GM04504 (cell line): ENCODE data around the gene SMIM44.
A peak's percentile ranks its signal among the peaks of the same experiment; 100 is the strongest.

ENCODE experiments used
- DNase-seq: peaks from one replicate; pipeline ENCODE4 v3.0.0-alpha.2; 2012; ENCODE audit warnings: low read depth

Gene SMIM44

DNA sequence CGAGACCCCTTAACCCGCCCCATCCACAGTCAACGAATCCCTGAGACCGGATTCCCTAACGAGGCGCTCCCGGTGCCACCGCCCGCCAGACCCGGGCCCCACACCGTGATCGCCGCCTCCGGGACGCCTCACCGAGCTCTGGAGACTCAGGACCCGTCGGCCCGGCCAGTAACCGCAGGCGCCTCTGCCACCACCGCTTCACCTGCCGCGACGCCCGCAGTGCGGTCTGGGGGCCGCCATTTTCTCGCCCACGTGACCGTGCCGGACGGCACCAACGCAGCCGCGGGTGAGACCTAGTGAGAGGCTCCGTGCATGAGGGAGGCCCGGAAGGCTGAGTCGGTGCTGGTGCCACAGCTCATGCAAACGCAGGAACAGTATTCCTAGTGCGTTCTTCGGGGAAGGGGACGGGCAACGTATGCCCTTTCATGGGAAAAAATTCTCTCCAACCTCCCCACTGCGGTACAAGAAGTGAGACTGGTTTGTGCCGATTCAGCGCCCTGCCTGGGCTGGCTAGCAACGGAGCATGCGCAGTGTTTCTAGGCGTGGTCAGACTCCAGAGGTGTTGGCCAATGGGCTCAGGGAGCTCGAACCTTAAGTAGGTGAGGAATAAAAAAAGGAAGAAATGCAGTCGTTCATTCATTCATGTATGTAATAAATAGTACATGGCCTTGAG lies 17.3 kb upstream of the SMIM44 start, which contains the start of gene DOHH:
TSS of gene DOHH (minus strand) at position 246 of the 673 bp plus-strand sequence. CDS start 3,860 bp downstream, outside the sequence.
- DNase-seq, result peak; percentile 92

DNA sequence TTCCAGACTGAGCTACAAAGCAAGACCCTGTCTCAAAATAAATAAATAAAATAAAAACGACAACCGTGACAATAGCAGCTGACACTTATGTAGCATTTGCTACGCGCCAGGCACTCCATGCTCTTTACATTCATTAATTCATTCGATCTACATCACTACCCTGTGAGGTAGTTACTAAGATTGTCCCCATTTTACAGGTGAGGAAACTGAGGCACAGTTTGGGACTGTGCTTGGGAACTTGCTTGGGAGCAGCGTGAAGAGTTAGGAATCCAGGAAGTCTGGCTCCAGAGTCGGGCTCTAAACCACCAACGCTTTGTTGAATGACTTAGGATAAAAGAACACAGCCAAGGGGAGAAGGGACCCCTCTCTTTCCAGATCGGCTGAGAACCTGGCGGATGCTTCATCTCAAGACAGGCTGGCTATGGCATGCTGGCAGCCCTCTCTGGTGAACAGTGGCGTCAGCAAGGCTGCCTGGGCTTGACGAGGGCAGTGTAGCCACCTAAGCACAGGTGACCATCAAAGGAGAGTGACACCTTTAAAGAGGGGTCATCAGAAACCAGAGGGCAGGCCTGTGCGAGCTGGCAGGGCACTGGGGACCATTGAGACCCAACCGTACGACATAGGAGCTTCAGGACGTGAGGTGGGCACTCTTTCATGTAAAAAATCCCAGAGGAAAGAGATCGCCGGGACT lies 16.6 kb upstream of the SMIM44 start:
- no peak for DNase-seq

DNA sequence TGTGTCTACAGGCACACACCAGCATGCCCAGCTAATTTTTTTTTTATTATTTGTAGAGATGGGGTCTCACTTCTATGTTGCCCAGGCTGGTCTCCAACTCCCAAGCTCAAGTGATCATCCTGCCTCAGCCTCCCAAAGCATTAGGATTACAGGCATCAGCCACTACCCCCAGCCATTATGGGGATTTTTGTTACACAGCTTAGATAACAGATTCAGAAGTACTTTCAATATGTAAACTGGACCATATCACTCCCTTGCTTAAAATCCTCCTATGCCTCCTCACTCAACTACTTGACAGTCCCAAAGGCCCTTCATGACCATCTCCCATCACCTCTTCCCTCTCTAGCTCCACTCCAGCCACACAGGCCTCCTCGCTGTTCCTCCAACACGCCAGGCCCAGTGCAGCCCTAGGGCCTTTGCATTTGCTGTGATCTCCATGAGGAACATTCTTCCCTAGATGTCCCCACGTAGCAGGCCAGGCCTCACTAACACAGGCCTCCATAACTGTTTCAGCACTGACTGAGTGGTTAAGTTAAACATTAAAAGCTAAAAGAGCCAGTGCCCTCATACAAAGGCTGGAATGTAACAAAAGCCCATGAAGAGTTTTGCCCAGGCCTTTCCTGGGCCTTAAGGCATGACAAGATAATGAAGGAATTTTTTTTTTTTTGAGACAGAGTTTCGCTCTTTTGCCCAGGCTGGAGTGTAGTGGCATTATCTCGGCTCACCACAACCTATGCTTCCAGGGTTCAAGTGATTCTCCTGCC lies 14.7 kb upstream of the SMIM44 start:
- DNase-seq, result no peak

GRCh38 chr19:3496392-3497273 lies 13.4 kb upstream of the SMIM44 start:
- DNase-seq, result no peak

DNA sequence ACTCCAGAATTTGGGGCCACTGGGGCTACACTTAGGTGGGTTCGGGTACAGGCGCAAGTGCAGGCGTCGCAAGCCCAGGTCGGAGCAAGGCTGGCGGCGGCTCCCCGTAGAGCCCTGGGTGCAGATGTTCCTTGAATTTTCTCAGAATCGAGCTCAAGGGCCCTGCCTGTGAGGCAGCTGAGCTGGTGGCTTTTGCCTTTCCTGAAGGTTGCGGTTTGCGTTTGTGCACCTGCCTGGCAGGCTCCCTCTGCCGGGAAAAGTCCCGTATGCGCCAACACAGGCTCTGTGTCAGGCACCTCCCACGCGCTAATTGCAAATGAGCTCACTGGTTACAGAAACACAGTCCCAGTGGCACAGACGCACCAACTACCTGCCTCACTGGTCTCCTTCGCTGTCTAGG lies 11.3 kb upstream of the SMIM44 start:
- no peak for DNase-seq

DNA sequence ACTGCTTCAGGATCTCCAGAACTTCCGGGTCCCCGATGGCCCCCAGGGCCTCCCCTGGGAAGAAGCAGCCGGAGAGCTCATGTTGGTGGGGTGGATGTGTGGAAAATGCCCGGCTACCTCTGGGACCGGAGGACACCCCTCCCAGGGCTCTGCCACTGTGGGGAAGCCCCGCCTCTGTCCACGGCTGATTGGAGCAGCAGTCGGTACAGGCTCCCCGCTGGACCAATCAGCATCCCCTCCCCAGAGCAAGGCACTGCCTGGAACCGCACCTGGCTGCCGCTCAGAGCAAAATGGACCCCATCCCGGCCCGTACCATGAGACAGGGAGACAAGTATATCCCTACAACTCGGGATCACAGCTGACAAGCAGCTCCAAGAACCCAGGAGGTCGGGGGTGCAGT lies 10.8 kb upstream of the SMIM44 start:
- no peak for DNase-seq

GRCh38 chr19:3493651-3494050 lies 10.4 kb upstream of the SMIM44 start:
- DNase-seq, result no peak

GRCh38 chr19:3492919-3493318 lies 9.7 kb upstream of the SMIM44 start:
- DNase-seq, result no peak

DNA sequence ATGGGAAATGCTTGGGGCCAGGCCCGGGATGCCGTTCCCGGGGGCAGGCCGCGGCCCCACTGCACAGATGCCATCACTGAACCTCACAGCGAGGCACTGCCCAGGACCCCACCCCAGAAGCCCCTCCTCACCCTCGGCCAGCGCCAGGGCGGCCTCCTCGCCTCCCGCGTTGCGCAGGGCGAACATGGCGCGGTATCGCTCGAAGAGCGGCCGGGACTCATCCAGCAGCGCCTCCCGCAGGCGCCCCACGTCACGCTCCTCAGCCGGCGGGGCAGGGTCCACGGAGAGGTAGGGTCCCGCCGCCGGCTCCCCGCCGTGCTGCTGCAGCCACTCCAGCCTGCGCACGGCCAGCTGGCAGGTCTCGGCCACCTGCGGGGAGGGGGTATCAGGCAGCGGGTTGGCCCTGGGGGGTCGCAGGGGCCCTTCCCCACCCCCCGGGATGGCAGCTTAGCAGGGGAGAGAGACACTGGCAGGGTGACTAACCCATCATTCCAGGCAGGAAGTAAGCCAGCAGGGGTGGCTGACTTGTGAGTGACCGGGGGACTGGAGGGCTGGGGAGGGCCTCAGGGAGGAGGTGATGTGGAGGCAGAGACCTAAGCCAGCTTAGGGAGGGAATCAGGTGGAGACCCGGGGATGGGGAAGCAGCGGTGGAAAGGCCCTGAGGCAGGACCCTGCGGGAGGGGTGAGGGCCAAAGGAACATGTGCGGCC lies 9.0 kb upstream of the SMIM44 start:
- no peak for DNase-seq

GRCh38 chr19:3491396-3492119 lies 8.3 kb upstream of the SMIM44 start:
- no peak for DNase-seq

DNA sequence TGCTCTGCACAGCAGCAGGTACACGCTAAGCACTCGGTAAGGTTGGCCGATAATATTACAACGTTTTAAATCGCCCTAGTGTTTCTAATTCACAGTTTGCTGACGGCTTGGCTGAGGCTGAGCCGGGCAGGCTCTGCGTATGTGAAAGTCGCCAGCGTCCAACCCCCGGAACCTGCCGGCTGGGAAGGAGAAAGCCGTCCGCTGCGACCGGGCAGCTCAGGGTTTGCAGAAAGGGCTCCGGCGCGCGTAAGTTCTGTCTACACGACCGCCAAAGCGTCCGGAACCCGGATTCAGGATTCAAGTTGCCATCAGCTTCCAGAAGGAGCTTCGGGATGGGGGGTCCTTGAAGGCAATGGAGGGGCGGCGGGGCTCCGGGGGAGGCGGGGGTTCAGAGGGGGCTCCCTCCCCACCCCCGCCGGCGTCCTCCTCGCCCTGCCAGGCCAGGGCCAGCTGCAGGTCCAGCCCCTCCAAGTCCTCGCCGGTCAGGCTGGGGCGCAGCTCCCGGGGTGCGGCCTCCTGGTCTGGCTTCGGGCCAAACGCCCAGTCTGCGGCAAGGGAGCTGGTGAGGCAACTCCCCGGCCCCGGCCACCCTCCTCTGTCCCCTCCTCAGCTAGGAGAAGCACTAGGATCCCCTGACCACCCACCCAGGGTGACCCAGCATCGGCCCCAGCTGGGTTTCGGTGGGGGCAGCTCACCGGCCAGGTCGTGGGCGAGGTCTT lies 575 bp downstream of the SMIM44 start:
- DNase-seq, result no peak

- DNase-seq, result no peak
Measured at GRCh38 chr19:3481241-3482090, 1.8 kb downstream of the SMIM44 start.

DNA sequence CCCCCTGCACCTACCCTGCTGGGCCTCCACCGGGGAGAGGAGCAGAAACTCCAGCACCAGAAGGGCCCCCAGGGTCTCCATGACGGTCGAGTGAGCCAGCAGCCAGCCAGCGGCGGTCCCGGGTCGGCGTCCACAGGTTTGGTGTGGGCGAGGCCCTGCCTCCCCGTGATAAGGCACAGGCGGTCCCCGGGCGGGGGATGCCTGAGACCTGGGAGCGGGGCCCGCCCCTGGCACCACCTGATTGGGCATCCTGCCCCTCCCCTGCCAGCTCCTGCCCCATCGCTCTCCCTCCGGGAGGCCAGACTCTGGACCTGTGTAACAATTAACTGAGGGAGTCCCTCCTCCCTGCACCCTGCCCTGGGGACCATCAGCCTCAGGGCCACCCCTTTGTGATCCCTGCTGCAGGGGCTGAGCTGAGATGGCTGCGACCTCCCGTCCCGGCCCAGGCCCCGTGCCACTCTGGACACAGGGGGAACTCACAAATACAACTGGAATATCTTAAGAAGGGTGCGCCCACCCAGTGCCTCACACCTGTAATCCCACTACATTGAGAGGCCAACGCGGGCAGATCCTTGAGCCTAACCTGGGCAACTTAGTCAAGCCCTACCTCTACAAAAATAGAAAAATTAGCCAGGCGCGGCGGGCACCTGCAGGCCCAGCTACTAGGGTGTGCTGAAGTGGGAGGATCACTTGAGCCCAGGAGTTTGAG lies 2.7 kb downstream of the SMIM44 start, which contains the start of gene SMIM24:
TSS of gene SMIM24 (minus strand) at position 143 of the 709 bp plus-strand sequence. CDS start at position 81, 62 bp downstream.
- no peak for DNase-seq

GRCh38 chr19:3479834-3480215 lies 3.4 kb downstream of the SMIM44 start:
- DNase-seq, result no peak

DNA sequence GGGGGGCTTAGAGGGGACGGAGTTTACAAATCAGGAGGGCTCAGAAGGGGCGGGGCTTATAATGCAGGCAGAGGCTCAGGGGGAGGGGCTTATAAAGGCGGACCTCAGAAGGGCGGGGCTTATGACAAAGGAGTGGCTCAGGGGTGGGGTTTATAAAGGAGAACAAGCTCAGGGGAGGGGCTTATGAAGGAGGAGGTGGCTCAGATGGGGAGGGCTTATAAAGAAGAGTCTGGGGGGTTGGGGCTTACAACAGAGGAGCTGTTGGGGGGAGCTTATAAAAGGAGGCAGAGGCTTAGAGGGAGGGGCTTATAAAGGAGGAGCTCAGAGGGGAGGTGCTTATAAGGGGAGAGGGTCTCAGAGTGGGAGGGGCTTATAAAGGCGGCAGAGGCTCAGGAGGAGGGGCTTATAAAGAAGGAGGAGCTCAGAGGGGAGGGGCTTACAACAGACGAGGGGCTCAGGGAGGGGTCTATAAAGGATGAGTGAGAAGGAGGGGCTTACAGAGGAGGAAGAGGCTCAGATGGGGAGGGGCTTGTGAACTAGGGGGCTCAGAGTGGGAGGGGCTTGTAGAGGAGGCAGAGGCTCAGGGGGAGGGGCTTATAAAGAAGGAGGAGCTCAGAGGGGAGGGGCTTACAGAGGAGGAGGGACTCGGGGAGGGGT lies 3.9 kb downstream of the SMIM44 start:
- no peak for DNase-seq

- no peak for DNase-seq
Measured at GRCh38 chr19:3478409-3479176, 4.6 kb downstream of the SMIM44 start.

DNA sequence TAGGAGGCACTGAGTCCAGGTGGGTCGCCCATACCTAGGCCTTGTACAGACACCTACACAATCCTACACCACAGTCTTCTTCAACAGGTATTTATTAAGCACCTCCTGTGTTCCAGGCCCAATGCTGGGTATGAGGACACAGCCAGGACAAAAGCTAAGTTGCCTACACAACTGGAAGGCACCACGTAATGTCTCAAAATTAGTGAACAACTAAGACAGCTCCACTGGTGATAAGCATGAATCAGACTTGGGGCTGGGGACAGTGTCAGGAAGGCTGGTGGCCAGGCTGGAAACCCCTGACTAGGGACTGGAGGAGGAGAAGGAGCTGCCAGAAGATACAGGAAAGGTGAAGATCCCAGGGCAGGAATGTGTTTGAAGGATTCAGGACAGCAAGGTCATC lies 5.3 kb downstream of the SMIM44 start:
- no peak for DNase-seq
